SK-N-SH (cell line): ENCODE results near the gene TP53I11. TPM values are rescaled to one million over a fixed set of nuclear protein-coding genes. Genes with fewer than 3 reads are reported as not detected.
A peak's percentile ranks its signal among the peaks of the same experiment; 100 is the strongest.

ENCODE experiments used
- CTCF ChIA-PET: fragments of 300-600, 350-600 bp; formaldehyde crosslinking; extraction: SDS; loops from one replicate; lab custom pipeline; 2021; lab: Yijun Ruan, JAX
- POLR2A ChIA-PET: fragments of 350-600 bp; sonication (Branson Sonifier 250); formaldehyde crosslinking; extraction: SDS; loops from one replicate; lab custom pipeline; 2020; ENCODE audit warnings: antibody characterized with exemption, inconsistent platforms; lab: Yijun Ruan, JAX
- DNase-seq: peaks from one replicate; pipeline ENCODE4 v3.0.0; 2012
- H2AFZ ChIP-seq: fragments of 200-600 bp; sonication (generic); 2 replicates; pipeline ENCODE4 v1.8.1; 2016; ENCODE audit warnings: antibody characterized with exemption, mild to moderate bottlenecking, low read depth
- H3F3A ChIP-seq: fragments of 200-600 bp; sonication (generic); replicated peaks from 2 replicates; pipeline ENCODE3; 2016; ENCODE audit warnings: antibody characterized with exemption, mild to moderate bottlenecking; ENCODE audit not compliant: insufficient read depth
- H3K27ac ChIP-seq, 2 experiments: fragments of 200-500 bp in 1 of 2; fragments of 200-600 bp in 1 of 2; sonication (Bioruptor generic) in 1 of 2; sonication (generic), shearing (Covaris generic) in 1 of 2; 2 replicates each; pipeline versions ENCODE4 v1.5.1 to v1.6.1; 2014 to 2016; ENCODE audit warnings: low read depth in 2 of 2, inconsistent platforms in 1 of 2, low read length in 1 of 2, mild to moderate bottlenecking in 1 of 2, mixed read lengths in 1 of 2
- H3K27me3 ChIP-seq: fragments of 200-600 bp; sonication (generic), shearing (Covaris generic); 2 replicates; pipeline ENCODE4 v1.6.1; 2016; ENCODE audit warnings: mixed run types; ENCODE audit not compliant: insufficient read depth
- H3K36me3 ChIP-seq, 2 experiments: fragments of 200-500 bp in 1 of 2; fragments of 200-600 bp in 1 of 2; sonication (Bioruptor generic) in 1 of 2; sonication (generic) in 1 of 2; replicated peaks in 1 of 2; 2 replicates each; pipeline versions ENCODE3 to v1.5.1; 2014 to 2016; ENCODE audit warnings: low read length in 1 of 2, mild to moderate bottlenecking in 1 of 2; ENCODE audit not compliant: insufficient read depth in 2 of 2, control insufficient read depth in 1 of 2
- H3K4me1 ChIP-seq, 2 experiments: fragments of 200-500 bp in 1 of 2; fragments of 200-600 bp in 1 of 2; sonication (Bioruptor generic) in 1 of 2; sonication (generic), shearing (Covaris generic) in 1 of 2; 2 replicates each; pipeline versions ENCODE4 v1.5.1 to v1.6.1; 2014 to 2016; ENCODE audit warnings: low read depth in 1 of 2, low read length in 1 of 2, mixed run types in 1 of 2; ENCODE audit not compliant: insufficient read depth in 2 of 2, control insufficient read depth in 1 of 2
- H3K4me2 ChIP-seq: fragments of 200-600 bp; sonication (generic), shearing (Covaris generic); 2 replicates; pipeline ENCODE4 v1.6.1; 2017; ENCODE audit warnings: mixed run types
- H3K4me3 ChIP-seq, 2 experiments: fragments of 200-500 bp in 1 of 2; fragments of 200-600 bp in 1 of 2; sonication (Bioruptor generic) in 1 of 2; sonication (generic), shearing (Covaris generic) in 1 of 2; 2 replicates each; pipeline versions ENCODE4 v1.5.1 to v1.8.1; 2014 to 2016; ENCODE audit warnings: low read depth in 2 of 2, inconsistent platforms in 1 of 2, low read length in 1 of 2, mild to moderate bottlenecking in 1 of 2, mixed read lengths in 1 of 2, moderate library complexity in 1 of 2
- H3K79me2 ChIP-seq: fragments of 200-600 bp; sonication (generic); 2 replicates; pipeline ENCODE4 v1.8.1; 2017; ENCODE audit warnings: mild to moderate bottlenecking; ENCODE audit not compliant: insufficient read depth
- H3K9ac ChIP-seq: fragments of 200-600 bp; sonication (generic); 2 replicates; pipeline ENCODE4 v1.6.1; 2017; ENCODE audit warnings: mixed run types
- H3K9me2 ChIP-seq: fragments of 200-600 bp; sonication (generic); 2 replicates; pipeline ENCODE4 v1.6.1; 2017; ENCODE audit warnings: mixed run types
- H3K9me3 ChIP-seq: fragments of 200-600 bp; sonication (generic); 2 replicates; pipeline ENCODE4 v1.6.1; 2017; ENCODE audit warnings: mixed run types, mild to moderate bottlenecking, moderate library complexity
- H4K20me1 ChIP-seq: fragments of 200-600 bp; sonication (generic); 2 replicates; pipeline ENCODE4 v1.6.1; 2017; ENCODE audit warnings: mild to moderate bottlenecking, mixed run types; ENCODE audit not compliant: insufficient read depth
- FOSL2 ChIP-seq: IDR thresholded peaks from 2 replicates; pipeline ENCODE4 v1.4.0; 2012; ENCODE audit warnings: low read depth, mild to moderate bottlenecking, moderate library complexity, borderline replicate concordance
- GABPA ChIP-seq: IDR thresholded peaks from 2 replicates; pipeline ENCODE4 v1.4.0; 2012; ENCODE audit warnings: low read depth, mild to moderate bottlenecking
- GATA2 ChIP-seq: sonication (generic); formaldehyde crosslinking; IDR thresholded peaks from 2 replicates; pipeline ENCODE4 v1.5.0; 2020; ENCODE audit warnings: mild to moderate bottlenecking, missing genetic modification reagents
- JUND ChIP-seq: IDR thresholded peaks from 2 replicates; pipeline ENCODE4 v1.4.0; 2012
- MAX ChIP-seq: IDR thresholded peaks from 2 replicates; pipeline ENCODE4 v1.4.0; 2012; ENCODE audit warnings: low read depth
- NRF1 ChIP-seq: IDR thresholded peaks from 2 replicates; pipeline ENCODE4 v1.6.1; 2012; ENCODE audit warnings: low read depth, mild to moderate bottlenecking, low read length
- RCOR1 ChIP-seq: fragments of 150-350 bp; IDR thresholded peaks from 2 replicates; pipeline ENCODE4 v1.6.1; 2017; ENCODE audit warnings: antibody characterized with exemption, low read length
- SMC3 ChIP-seq: IDR thresholded peaks from 2 replicates; pipeline ENCODE4 v1.6.1; 2012; ENCODE audit warnings: low read depth, low read length, improper control_type of control experiment
- TCF12 ChIP-seq: IDR thresholded peaks from 2 replicates; pipeline ENCODE4 v1.4.0; 2012
- YY1 ChIP-seq: IDR thresholded peaks from 2 replicates; pipeline ENCODE4 v1.4.0; 2012; ENCODE audit warnings: low read depth, mild to moderate bottlenecking
- WGBS: methylation state at CpG from one replicate; pipeline ENCODE4 v1.1.6; 2017; ENCODE audit warnings: low lambda C conversion rate; 5-methylcytosine and 5-hydroxymethylcytosine counted together
- polyA plus RNA-seq, 3 experiments: library from polyadenylated mRNA; depleted of rRNA; stranded (reverse); fragments of >200 nt; gene quantifications; 2 replicates each; pipeline ENCODE4 v1.2.3, GENCODE V29; 2012
- TF ChIP-seq, protein P1 (sequence below): IDR thresholded peaks from 2 replicates; pipeline ENCODE4; 2012

The TP53I11 gene
- polyA plus RNA-seq, 1 of the 3 experiments (the other 2 are of a cell fraction) = 6.6 TPM

DNA sequence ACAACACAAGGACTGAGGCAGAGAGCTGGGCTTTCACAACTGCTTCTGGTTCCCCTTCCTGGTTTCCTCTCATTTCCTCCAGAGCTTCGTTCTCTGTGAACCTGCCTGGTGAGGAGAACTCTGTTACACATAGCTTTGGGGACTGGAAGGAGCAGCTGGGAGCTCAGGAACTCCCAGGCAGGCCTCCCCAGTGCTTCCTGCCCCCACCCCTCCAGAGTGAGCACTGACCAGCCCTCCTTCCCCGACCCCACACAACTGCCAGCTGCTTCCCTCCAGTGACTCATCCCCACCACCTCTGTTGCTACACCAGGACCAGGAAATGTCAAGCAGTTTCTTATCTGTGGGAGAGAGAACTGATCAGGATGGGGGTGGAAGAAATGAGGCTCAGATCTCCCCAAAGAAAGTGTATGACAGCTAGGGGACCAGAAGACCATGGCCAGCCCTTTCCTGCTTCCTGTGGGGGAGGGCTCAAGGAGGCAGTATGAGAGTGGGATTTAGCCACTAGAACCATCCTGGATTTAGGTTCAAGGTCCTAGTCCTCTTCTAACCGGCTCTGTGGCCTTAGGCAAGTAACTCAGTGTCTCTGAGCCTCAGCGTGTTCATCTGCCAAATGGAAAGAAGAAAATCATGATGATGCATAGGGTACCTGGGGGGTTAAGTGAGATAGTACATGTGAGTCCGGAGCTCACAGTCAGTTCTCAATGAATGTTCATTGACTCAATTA, 4.5 kb upstream of the TP53I11 start:
- Histone ChIP-seq H3K4me1 (peaks cover 4% of the 10 kb centered on the region in 2 experiments; a peak in 2 of 4 replicates), H3F3A (peaks cover 6% of the 10 kb centered on the region), H2AFZ (0 out of 2 replicates have a peak overlapping the region, but pooled peaks have one; percentile 9)
- TF ChIP-seq RCOR1 (no peak), SMC3 (no peak), TCF12 (peak; percentile 80), FOSL2 (peak; percentile 76)
- TF ChIP-seq, protein P1, sequence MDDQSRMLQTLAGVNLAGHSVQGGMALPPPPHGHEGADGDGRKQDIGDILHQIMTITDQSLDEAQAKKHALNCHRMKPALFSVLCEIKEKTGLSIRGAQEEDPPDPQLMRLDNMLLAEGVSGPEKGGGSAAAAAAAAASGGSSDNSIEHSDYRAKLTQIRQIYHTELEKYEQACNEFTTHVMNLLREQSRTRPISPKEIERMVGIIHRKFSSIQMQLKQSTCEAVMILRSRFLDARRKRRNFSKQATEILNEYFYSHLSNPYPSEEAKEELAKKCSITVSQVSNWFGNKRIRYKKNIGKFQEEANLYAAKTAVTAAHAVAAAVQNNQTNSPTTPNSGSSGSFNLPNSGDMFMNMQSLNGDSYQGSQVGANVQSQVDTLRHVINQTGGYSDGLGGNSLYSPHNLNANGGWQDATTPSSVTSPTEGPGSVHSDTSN = 0 out of 2 replicates have a peak, but pooled peaks have one; percentile 35
- TF ChIP-seq, all 33 proteins: peak for 3
- peak overlapping the region; percentile 49; the same call in 1 of the 2 replicates for H3K4me2 ChIP-seq
- H3K36me3 ChIP-seq = no peaks in the 10 kb centered on the region
- H3K9ac ChIP-seq = no peak overlapping the region
- no peaks in the 10 kb centered on the region for H3K9me2 ChIP-seq
- H3K4me3 ChIP-seq = no peak overlapping the region
- no peaks in the 10 kb centered on the region for H3K79me2 ChIP-seq
- H3K27me3 ChIP-seq = no peaks in the 10 kb centered on the region
- ChIA-PET POLR2A (no interaction called here), CTCF (interaction anchor here (1.0 to 2.3 kb wide), 3 partner anchors 12 to 148 kb away, joined by 3 to 14 read pairs (median 7); no protein-coding TSS in a partner anchor)
- H3K27ac ChIP-seq = peak overlapping the region in 1 of 2 experiments; percentile 22; a peak in 1 of 4 replicates
- DNase-seq = no peak
- no peaks in the 10 kb centered on the region for H4K20me1 ChIP-seq
- no peaks in the 10 kb centered on the region for H3K9me3 ChIP-seq
- WGBS = 56% methylated on average over 5 of the region's 5 CpGs

DNA sequence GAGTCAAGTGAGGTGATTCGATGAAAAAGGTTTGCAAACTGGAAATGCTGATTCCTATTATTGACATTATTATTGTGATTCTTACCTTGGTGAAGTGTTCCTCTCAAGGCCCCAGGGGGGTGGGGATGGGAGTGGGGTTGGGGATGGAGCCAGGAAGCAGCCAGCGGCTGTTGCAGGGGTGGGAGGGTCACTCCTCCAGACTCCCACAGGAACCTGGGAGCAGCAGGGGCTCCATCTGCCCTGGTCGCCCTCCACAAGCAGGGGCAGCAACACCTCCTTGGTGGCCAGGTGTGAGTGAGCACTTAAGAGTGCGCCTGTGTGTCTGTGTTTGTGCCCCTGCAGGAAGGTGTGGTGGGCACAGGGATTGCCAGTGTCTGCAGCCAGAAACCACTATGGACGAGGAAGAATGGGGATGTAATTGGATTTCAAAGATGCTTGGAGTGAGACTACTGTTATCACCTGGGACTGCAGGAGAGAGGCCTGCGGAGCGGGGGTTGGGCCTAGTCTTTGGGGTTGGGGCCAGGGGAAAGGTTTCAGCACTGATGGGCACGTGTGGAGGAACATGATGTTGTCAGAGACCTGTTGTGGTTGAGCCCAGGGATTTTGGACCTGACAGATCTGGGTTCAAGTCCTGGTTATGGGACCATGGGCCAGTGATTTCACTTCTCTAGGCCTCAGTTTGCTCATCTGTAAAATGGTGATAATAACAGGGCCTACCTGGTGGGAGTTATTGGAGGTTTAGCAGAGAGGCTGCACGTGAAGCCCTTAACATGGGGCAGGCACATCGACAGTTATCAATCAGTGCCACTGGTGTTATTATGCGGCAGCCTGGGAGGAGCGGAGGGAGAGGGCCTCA, 3.6 kb upstream of the TP53I11 start:
- Histone ChIP-seq H3F3A (peaks cover 6% of the 10 kb centered on the region), H3K9me3 (no peaks in the 10 kb centered on the region), H2AFZ (0 out of 2 replicates have a peak overlapping the region, but pooled peaks have one; percentile 9), H3K4me1 (peaks cover 4% of the 10 kb centered on the region in 2 experiments; a peak in 2 of 4 replicates), H3K27ac (peak overlapping the region in 1 of 2 experiments; percentile 22; a peak in 1 of 4 replicates), H3K9ac (no peak overlapping the region), H4K20me1 (no peaks in the 10 kb centered on the region), H3K4me3 (no peak overlapping the region), H3K36me3 (no peaks in the 10 kb centered on the region), H3K79me2 (no peaks in the 10 kb centered on the region), H3K27me3 (no peaks in the 10 kb centered on the region), H3K9me2 (no peaks in the 10 kb centered on the region), H3K4me2 (no peak overlapping the region)
- DNase-seq = no peak
- CTCF ChIA-PET = interaction anchor here (1.7 to 2.3 kb wide), 2 partner anchors 18 to 149 kb away, joined by 7 to 14 read pairs; no protein-coding TSS in a partner anchor
- WGBS = 91% methylated on average over 11 of the region's 12 CpGs
- TF ChIP-seq MAX (no peak), GABPA (no peak), YY1 (no peak), JUND (no peak), GATA2 (CRISPR knock-in tag) (no peak), NRF1 (no peak)
- POLR2A ChIA-PET = no interaction called here
